ENCODE data around the gene ADD3.

Gene ADD3

DNA sequence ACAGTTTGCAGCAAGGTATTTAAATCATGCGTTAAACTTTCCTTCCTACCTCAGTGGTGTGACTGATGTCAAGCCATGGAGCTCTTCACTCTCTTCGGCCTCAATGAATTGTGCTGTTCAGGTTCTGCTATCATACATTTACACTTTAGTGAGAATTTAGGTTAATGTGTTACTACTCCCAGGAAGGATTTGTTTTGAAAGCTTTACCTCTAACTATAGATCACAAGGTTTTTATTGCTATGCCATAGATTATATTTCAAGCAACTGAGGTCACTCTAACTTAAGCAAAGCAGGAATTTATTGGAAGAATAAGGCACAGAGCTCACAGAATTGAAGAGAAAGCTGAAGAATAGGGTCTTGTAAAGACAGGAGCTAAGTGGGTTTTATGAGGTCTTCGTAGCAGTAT lies 11.0 kb upstream of the ADD3 start:
- no peak for DNase-seq (ENCODE audit: low read depth)
- H3K4me3 ChIP-seq (ENCODE audit: low read depth, low read length): no peak overlapping the region
- no peak for TF ChIP-seq POLR2A (IDR thresholded peaks at IDR 0.05; ENCODE audit: extremely low read depth, insufficient read length)
- TF ChIP-seq, protein P1, sequence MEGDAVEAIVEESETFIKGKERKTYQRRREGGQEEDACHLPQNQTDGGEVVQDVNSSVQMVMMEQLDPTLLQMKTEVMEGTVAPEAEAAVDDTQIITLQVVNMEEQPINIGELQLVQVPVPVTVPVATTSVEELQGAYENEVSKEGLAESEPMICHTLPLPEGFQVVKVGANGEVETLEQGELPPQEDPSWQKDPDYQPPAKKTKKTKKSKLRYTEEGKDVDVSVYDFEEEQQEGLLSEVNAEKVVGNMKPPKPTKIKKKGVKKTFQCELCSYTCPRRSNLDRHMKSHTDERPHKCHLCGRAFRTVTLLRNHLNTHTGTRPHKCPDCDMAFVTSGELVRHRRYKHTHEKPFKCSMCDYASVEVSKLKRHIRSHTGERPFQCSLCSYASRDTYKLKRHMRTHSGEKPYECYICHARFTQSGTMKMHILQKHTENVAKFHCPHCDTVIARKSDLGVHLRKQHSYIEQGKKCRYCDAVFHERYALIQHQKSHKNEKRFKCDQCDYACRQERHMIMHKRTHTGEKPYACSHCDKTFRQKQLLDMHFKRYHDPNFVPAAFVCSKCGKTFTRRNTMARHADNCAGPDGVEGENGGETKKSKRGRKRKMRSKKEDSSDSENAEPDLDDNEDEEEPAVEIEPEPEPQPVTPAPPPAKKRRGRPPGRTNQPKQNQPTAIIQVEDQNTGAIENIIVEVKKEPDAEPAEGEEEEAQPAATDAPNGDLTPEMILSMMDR (IDR thresholded peaks at IDR 0.05; ENCODE audit: low read depth, low read length): no peak
- TF ChIP-seq, protein P2, sequence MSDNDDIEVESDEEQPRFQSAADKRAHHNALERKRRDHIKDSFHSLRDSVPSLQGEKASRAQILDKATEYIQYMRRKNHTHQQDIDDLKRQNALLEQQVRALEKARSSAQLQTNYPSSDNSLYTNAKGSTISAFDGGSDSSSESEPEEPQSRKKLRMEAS (IDR thresholded peaks at IDR 0.05; ENCODE audit: low read depth, low read length): no peak
- TF ChIP-seq MYC (IDR thresholded peaks at IDR 0.05; ENCODE audit: low read depth, low read length): no peak

DNA sequence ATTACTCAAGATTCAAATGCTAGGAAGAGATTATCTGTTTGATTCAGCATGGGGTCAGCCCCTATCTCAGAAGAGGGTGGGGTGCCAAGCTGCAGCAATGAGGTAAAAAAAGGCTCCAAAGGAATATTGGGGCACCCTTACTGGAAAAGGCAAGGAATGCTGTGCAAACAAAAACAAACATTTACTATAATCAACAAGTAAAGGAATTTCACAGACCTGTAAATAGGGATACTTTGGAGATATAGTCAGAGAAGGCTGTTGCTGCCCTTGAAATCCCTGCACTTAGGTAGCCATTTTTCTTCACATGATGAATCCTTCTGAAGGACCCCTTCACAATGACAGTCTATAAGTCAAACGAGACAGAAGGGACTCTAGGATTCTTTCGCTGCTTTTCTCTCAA lies 10.6 kb upstream of the ADD3 start:
- DNase-seq (ENCODE audit: low read depth): no peak
- H3K4me3 ChIP-seq (ENCODE audit: low read depth, low read length): no peak overlapping the region
- TF ChIP-seq MYC (IDR thresholded peaks at IDR 0.05; ENCODE audit: low read depth, low read length) (no peak), POLR2A (IDR thresholded peaks at IDR 0.05; ENCODE audit: extremely low read depth, insufficient read length) (no peak)
- TF ChIP-seq, protein P2 (IDR thresholded peaks at IDR 0.05; ENCODE audit: low read depth, low read length): no peak
- TF ChIP-seq, protein P1 (IDR thresholded peaks at IDR 0.05; ENCODE audit: low read depth, low read length): no peak

DNA sequence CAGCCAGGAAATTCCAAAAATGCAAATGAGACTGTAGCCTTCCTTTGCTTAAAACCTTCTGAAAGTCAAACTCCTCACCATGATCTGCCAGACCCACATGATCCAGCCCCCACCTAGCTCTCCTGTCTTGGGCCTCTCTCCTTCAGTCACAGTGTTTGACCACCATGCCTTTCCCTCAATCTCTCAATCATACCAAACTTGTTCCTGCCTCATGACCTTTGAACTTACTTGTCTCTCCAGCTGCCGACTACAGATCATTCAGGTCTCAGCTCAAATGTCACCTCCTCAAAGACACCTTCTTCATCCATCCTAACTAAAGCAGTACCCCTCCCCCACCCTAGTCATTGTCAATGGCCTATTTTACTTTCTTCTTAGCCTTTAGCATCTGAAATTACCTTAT lies 9.3 kb upstream of the ADD3 start:
- DNase-seq (ENCODE audit: low read depth): no peak
- TF ChIP-seq MYC (IDR thresholded peaks at IDR 0.05; ENCODE audit: low read depth, low read length): no peak
- TF ChIP-seq, protein P2 (IDR thresholded peaks at IDR 0.05; ENCODE audit: low read depth, low read length): no peak
- TF ChIP-seq POLR2A (IDR thresholded peaks at IDR 0.05; ENCODE audit: extremely low read depth, insufficient read length): no peak
- TF ChIP-seq, protein P1 (IDR thresholded peaks at IDR 0.05; ENCODE audit: low read depth, low read length): no peak
- no peak overlapping the region for H3K4me3 ChIP-seq (ENCODE audit: low read depth, low read length)

DNA sequence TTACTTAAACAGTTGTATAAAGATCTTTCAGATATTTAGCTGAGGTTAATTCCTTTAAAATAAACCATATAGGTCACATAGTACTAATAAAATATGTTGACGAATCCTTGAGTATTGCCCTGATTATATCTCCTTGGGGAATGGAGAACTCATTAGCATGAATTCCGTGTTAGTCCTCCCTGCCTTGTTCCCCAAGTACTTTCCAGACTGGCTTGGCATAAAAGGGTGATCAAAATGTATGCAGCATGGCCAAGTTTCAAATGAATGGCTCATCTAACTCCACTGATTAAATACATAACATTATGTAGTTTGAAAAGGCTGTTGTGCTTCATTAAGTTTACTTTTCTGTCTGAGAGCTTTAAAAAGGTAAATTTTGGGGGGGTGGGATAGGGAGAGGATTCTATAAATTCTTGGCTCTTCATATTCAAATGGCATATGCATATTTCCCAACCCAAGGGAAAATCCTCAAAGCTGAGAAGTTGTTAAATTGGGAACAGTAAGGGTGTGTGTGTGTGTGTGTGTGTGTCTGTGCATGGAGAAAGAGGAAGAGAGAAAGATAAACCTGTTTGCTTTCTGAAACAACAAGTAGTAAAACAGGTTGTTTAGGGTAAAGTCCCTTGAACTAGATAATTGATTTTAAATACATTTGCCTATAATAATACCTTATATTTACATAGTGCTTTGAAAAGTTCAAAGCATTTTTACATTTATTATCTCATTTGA lies 4.8 kb upstream of the ADD3 start:
- H3K4me3 ChIP-seq (ENCODE audit: low read depth, low read length): no peak overlapping the region
- no peak for DNase-seq (ENCODE audit: low read depth)
- TF ChIP-seq POLR2A (IDR thresholded peaks at IDR 0.05; ENCODE audit: extremely low read depth, insufficient read length) (no peak), MYC (IDR thresholded peaks at IDR 0.05; ENCODE audit: low read depth, low read length) (no peak)
- TF ChIP-seq, protein P2 (IDR thresholded peaks at IDR 0.05; ENCODE audit: low read depth, low read length): no peak
- TF ChIP-seq, protein P1 (IDR thresholded peaks at IDR 0.05; ENCODE audit: low read depth, low read length): no peak

DNA sequence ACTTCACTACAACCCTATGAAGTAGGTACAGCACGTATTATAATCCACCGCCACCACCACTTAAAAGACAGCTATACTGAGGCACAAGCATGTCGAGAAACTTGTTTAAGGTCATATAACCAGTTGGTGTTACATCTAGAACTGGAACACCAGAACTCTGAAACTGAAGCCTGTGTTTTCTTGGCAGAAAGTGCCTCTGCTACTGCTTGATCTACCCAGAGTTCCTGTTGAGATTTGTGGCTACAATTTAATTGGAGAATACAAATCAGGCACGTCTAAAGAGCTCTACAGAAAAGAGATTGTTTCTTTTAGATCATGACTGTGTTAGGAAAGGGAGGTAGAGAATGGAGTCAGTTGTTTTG lies 4.3 kb upstream of the ADD3 start:
- no peak for DNase-seq (ENCODE audit: low read depth)
- TF ChIP-seq MYC (IDR thresholded peaks at IDR 0.05; ENCODE audit: low read depth, low read length): no peak
- TF ChIP-seq, protein P2 (IDR thresholded peaks at IDR 0.05; ENCODE audit: low read depth, low read length): no peak
- TF ChIP-seq, protein P1 (IDR thresholded peaks at IDR 0.05; ENCODE audit: low read depth, low read length): no peak
- TF ChIP-seq POLR2A (IDR thresholded peaks at IDR 0.05; ENCODE audit: extremely low read depth, insufficient read length): no peak
- H3K4me3 ChIP-seq (ENCODE audit: low read depth, low read length): no peak overlapping the region

Measured in NB4 (cell line).